Activated T-cell treated with anti-CD3 and anti-CD28 coated beads, Interleukin-2, amount 50 U/mL, for 72 hours (primary cell): ENCODE data around the gene SCIN. TPM values are rescaled to one million over a fixed set of nuclear protein-coding genes. Genes with fewer than 3 reads are reported as not detected.
A peak's percentile ranks its signal among the peaks of the same experiment; 100 is the strongest.
"Not testable (repeated sequence)": the region's sequence is repeated elsewhere in the genome, so short reads cannot be mapped to it uniquely, and the experiment has no call there.

Experiments
- ATAC-seq, 2 donors: fragments of 150-1000 bp; cut with Tn5 transposase; replicated peaks in 1 of 2; 2 replicates each; pipeline ENCODE4 v1.10.0; 2021; ENCODE audit warnings: moderate library complexity in 2 of 2, mild to moderate bottlenecking in 1 of 2
- DNase-seq, 2 donors: peaks; one replicate each; pipeline ENCODE4 v3.0.0; 2021 to 2022; ENCODE audit warnings: mixed read lengths in 1 of 2
- H3K27ac Mint-ChIP-seq: one replicate; pipeline ENCODE4 v1.8.0; 2022; ENCODE audit warnings: mild to moderate bottlenecking, moderate library complexity, mixed read lengths
- H3K27me3 Mint-ChIP-seq: one replicate; pipeline ENCODE4 v1.8.0; 2022; ENCODE audit warnings: low read depth, mixed read lengths
- H3K36me3 Mint-ChIP-seq, 2 donors: one replicate each; pipeline ENCODE4 v1.8.0; 2022; ENCODE audit warnings: mixed read lengths in 2 of 2, mild to moderate bottlenecking in 1 of 2; ENCODE audit not compliant: insufficient read depth in 2 of 2
- H3K4me1 Mint-ChIP-seq: one replicate; pipeline ENCODE4 v1.8.0; 2022; ENCODE audit warnings: low read depth, mixed read lengths
- H3K4me3 Mint-ChIP-seq, 2 donors: one replicate each; pipeline ENCODE4 v1.8.0; 2022; ENCODE audit warnings: mild to moderate bottlenecking in 2 of 2, mixed read lengths in 2 of 2, moderate library complexity in 2 of 2
- H3K9me3 Mint-ChIP-seq, 2 donors: one replicate each; pipeline ENCODE4 v1.8.0; 2022; ENCODE audit warnings: mixed read lengths in 2 of 2
- total RNA-seq, 2 donors: library from RNA; stranded (reverse); gene quantifications; one replicate each; pipeline ENCODE4 v1.2.3, GENCODE V29; 2022

The SCIN gene
- total RNA-seq, 2 donors from 2014 or later = 0.10 to 0.14 TPM

- Mint-ChIP-seq H3K4me1 (no peaks in the 10 kb centered on the region), H3K9me3 (peaks cover 3% of the 10 kb centered on the region in 2 donors), H3K4me3 (no peak overlapping the region), H3K36me3 (peaks cover 2 to 3% of the 10 kb centered on the region in 2 donors), H3K27me3 (peaks cover 5% of the 10 kb centered on the region), H3K27ac (no peak overlapping the region)
- no peak for ATAC-seq
- DNase-seq = no peak
These were observed 17.1 kb upstream of the SCIN start for GRCh38 chr7:12553416-12553815.

DNA sequence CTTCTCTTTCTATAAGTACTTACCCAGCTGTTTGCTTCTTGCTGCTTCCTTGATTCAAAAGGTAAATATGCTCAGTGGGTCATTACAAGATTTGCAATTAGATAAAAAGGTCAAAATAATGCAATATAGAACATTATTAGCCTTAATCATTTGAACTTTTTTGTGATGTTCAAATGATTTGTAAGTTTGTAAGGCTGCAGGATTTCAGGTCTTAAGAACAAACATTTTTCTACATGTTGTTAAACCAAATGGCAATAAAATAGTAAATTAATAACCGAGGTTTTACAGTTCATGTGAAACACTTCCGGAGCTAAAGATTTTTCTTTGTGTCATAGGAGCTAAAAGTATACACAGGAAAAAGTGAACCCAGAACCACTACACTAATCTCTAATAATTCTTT lies 16.2 kb upstream of the SCIN start:
- H3K36me3 Mint-ChIP-seq = peaks cover 2 to 3% of the 10 kb centered on the region in 2 donors
- no peaks in the 10 kb centered on the region for H3K4me1 Mint-ChIP-seq
- ATAC-seq (no peak), DNase-seq (no peak)
- H3K27ac Mint-ChIP-seq = no peak overlapping the region
- H3K9me3 Mint-ChIP-seq = peaks cover 3% of the 10 kb centered on the region in 2 donors
- peaks cover 5% of the 10 kb centered on the region for H3K27me3 Mint-ChIP-seq
- H3K4me3 Mint-ChIP-seq = no peak overlapping the region

- Mint-ChIP-seq H3K4me1 (no peaks in the 10 kb centered on the region), H3K4me3 (no peak overlapping the region), H3K27ac (no peak overlapping the region), H3K9me3 (peaks cover 3% of the 10 kb centered on the region in 2 donors), H3K36me3 (peaks cover 2 to 3% of the 10 kb centered on the region in 2 donors), H3K27me3 (peaks cover 5% of the 10 kb centered on the region)
- ATAC-seq (no peak), DNase-seq (no peak)
These were observed 15.6 kb upstream of the SCIN start for GRCh38 chr7:12554872-12555271.

DNA sequence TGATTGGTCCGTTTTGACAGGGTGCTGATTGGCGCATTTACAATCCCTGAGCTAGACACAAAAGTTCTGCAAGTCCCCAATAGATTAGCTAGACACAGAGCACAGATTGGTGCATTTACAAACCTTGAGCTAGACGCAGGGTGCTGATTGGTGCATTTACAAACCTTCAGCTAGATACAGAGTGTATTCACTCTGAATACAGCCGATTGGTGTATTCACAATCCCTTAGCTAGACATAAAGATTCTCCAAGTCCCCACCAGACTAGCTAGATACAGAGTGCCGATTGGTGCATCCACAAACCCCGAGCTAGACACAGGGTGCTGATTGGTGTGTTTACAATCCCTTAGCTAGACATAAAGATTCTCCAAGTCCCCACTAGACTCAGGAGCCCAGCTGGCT lies 14.8 kb upstream of the SCIN start:
- not testable (repeated sequence) for ATAC-seq, H3K4me1 Mint-ChIP-seq, H3K36me3 Mint-ChIP-seq, DNase-seq, H3K27ac Mint-ChIP-seq, H3K9me3 Mint-ChIP-seq, H3K4me3 Mint-ChIP-seq, H3K27me3 Mint-ChIP-seq

GRCh38 chr7:12556139-12556792 lies 14.3 kb upstream of the SCIN start:
- not testable (repeated sequence) for H3K36me3 Mint-ChIP-seq, H3K9me3 Mint-ChIP-seq, H3K27ac Mint-ChIP-seq, H3K4me1 Mint-ChIP-seq, H3K4me3 Mint-ChIP-seq, DNase-seq, ATAC-seq, H3K27me3 Mint-ChIP-seq

DNA sequence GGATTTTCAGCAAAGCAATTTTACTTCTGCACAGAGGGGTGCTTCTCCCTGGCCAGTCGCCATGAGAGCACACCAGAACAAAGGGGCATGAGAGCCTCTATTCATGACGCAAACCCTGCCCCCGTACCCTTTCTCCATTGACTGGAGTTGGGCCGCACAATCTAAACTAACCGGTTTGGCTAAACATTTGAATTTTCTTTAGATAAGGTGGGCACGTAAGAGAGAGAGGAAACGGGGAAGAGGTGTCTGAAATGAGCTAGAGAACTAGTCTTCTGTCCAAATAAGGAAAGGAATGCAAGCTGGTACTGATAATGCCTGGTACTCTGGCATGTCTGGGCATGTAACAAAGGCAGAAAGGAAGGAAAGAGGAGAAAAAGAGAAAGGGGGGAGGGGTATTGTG lies 13.2 kb upstream of the SCIN start:
- H3K27ac Mint-ChIP-seq = no peak overlapping the region
- H3K4me3 Mint-ChIP-seq = no peak overlapping the region
- no peak for DNase-seq
- no peaks in the 10 kb centered on the region for H3K4me1 Mint-ChIP-seq
- peaks cover 2 to 3% of the 10 kb centered on the region in 2 donors for H3K36me3 Mint-ChIP-seq
- peaks cover 5% of the 10 kb centered on the region for H3K27me3 Mint-ChIP-seq
- no peak for ATAC-seq
- H3K9me3 Mint-ChIP-seq = peaks cover 3% of the 10 kb centered on the region in 2 donors

DNA sequence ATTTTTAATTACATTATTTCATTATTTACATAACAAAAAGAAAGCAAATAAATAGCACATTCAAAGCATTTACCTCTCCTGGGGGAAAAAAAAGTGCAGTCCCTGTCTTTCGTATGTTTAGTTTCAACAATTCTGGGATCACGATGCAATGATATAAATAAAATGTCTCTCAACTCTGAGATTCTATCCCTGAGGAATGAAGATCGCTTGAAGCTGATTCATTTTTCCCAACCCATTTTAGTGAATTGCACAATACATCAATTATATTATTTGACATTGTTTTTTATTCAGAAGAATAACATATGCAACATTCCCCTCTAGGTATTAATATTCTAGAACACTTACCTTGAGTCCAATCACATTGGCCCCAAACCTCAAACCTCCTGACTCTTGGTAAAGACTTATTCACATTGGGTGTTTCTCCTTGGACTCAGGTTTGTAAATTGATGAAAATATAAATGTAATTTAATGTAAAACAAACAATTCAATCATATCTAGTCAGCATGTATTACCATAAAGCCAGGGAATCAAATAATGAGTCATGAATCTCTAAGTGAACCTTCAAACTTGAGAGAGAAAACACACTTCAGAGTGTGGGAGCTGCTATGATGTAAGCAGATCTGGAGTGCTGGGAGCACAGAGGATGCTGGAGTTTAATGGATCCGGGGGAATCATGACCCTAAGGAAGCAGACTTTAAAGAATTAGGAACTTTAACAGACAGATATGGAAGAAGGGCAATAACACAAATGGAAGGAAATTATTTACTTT lies 5.3 kb upstream of the SCIN start:
- H3K4me1 Mint-ChIP-seq = peaks cover 3% of the 10 kb centered on the region
- H3K4me3 Mint-ChIP-seq = no peak overlapping the region
- H3K27me3 Mint-ChIP-seq = peaks cover 33% of the 10 kb centered on the region
- DNase-seq (no peak), ATAC-seq (no peak)
- H3K9me3 Mint-ChIP-seq = no peaks in the 10 kb centered on the region
- no peaks in the 10 kb centered on the region for H3K36me3 Mint-ChIP-seq
- H3K27ac Mint-ChIP-seq = no peak overlapping the region

GRCh38 chr7:12565873-12566272 lies 4.6 kb upstream of the SCIN start:
- Mint-ChIP-seq H3K36me3 (no peaks in the 10 kb centered on the region), H3K4me3 (no peak overlapping the region), H3K27ac (no peak overlapping the region)

GRCh38 chr7:12567015-12567414 lies 3.5 kb upstream of the SCIN start:
- ATAC-seq (peak in 1 of 2 donors; percentile 37), DNase-seq (no peak)
- no peaks in the 10 kb centered on the region for H3K9me3 Mint-ChIP-seq
- no peak overlapping the region for H3K4me3 Mint-ChIP-seq
- H3K27me3 Mint-ChIP-seq = peaks cover 49% of the 10 kb centered on the region
- no peak overlapping the region for H3K27ac Mint-ChIP-seq
- no peaks in the 10 kb centered on the region for H3K36me3 Mint-ChIP-seq
- H3K4me1 Mint-ChIP-seq = peaks cover 8% of the 10 kb centered on the region

More at GRCh38 chr7:12565873-12566272, 4.6 kb upstream of the SCIN start:
- Mint-ChIP-seq H3K4me1 (peaks cover 8% of the 10 kb centered on the region), H3K27me3 (peaks cover 39% of the 10 kb centered on the region), H3K9me3 (no peaks in the 10 kb centered on the region)
- ATAC-seq (no peak), DNase-seq (no peak)

GRCh38 chr7:12569673-12570072 lies 847 bp upstream of the SCIN start:
- ATAC-seq = no peak
- DNase-seq = no peak
- Mint-ChIP-seq H3K27ac (no peak overlapping the region), H3K4me1 (peaks cover 8% of the 10 kb centered on the region), H3K9me3 (no peaks in the 10 kb centered on the region), H3K27me3 (peaks cover 63% of the 10 kb centered on the region), H3K4me3 (peak overlapping the region; percentile 78 to 81), H3K36me3 (no peaks in the 10 kb centered on the region)

DNA sequence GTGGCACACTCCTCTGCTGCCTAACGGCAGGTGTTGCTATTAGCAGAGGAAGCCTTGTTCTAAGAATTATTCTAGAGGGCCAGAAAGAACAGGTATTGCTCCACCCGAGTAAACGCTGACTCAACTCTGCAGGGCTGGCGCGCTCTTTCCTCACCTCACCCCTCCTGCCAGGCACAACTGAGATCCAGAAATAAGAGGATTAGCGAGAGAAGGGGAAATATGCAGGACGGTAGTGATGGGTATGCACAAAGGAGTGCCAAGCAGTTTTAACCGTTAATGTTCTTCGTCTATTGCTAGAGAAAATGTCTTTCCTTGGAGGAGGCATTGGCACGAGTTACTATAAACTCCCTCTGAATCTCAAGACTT lies 369 bp upstream of the SCIN start:
- H3K9me3 Mint-ChIP-seq = no peaks in the 10 kb centered on the region
- H3K4me3 Mint-ChIP-seq = peak overlapping the region; percentile 78 to 81
- H3K4me1 Mint-ChIP-seq = peaks cover 8% of the 10 kb centered on the region
- peaks cover 63% of the 10 kb centered on the region for H3K27me3 Mint-ChIP-seq
- no peak overlapping the region for H3K27ac Mint-ChIP-seq
- ATAC-seq = peak; percentile 27 to 46
- no peaks in the 10 kb centered on the region for H3K36me3 Mint-ChIP-seq
- DNase-seq = no peak

- Mint-ChIP-seq H3K27me3 (peaks cover 53% of the 10 kb centered on the region), H3K4me1 (peaks cover 8% of the 10 kb centered on the region), H3K4me3 (no peak overlapping the region), H3K9me3 (no peaks in the 10 kb centered on the region), H3K27ac (no peak overlapping the region), H3K36me3 (no peaks in the 10 kb centered on the region)
- ATAC-seq = no peak
- no peak for DNase-seq
These were observed 1.2 kb downstream of the SCIN start for GRCh38 chr7:12571691-12572090.

- no peak overlapping the region for H3K27ac Mint-ChIP-seq
- DNase-seq (no peak), ATAC-seq (no peak)
- H3K27me3 Mint-ChIP-seq = peaks cover 47% of the 10 kb centered on the region
- no peaks in the 10 kb centered on the region for H3K36me3 Mint-ChIP-seq
- H3K9me3 Mint-ChIP-seq = no peaks in the 10 kb centered on the region
- no peak overlapping the region for H3K4me3 Mint-ChIP-seq
- H3K4me1 Mint-ChIP-seq = peaks cover 8% of the 10 kb centered on the region
These were observed 2.5 kb downstream of the SCIN start for GRCh38 chr7:12572941-12573575.
